ENCODE data around the gene SUZ12.
"Not testable (repeated sequence)": the region's sequence is repeated elsewhere in the genome, so short reads cannot be mapped to it uniquely, and the experiment has no call there.

Gene SUZ12

GRCh38 chr17:31964131-31964530 lies 27.3 kb downstream of the SUZ12 start:
- DNase-seq, result not testable (repeated sequence)

- no peak for DNase-seq
Observed at GRCh38 chr17:31967648-31968047, 30.8 kb downstream of the SUZ12 start.

- not testable (repeated sequence) for DNase-seq
Observed at GRCh38 chr17:31970416-31970815, 33.6 kb downstream of the SUZ12 start.

GRCh38 chr17:31974269-31975071 lies 37.7 kb downstream of the SUZ12 start:
- DNase-seq, result not testable (repeated sequence)

GRCh38 chr17:31975391-31975790 lies 38.6 kb downstream of the SUZ12 start:
- not testable (repeated sequence) for DNase-seq

- DNase-seq, result not testable (repeated sequence)
Observed at GRCh38 chr17:31991821-31992220, 55.0 kb downstream of the SUZ12 start.

GRCh38 chr17:31997005-31997404 lies 60.2 kb downstream of the SUZ12 start:
- no peak for DNase-seq

GRCh38 chr17:32006957-32007462 lies 70.2 kb downstream of the SUZ12 start, which contains the start of gene LRRC37B:
TSS of gene LRRC37B (plus strand) at chr17:32007383. CDS start at chr17:32021393, 14,010 bp downstream.
- peak; percentile 80 for DNase-seq

GRCh38 chr17:32007463-32008298 lies 70.9 kb downstream of the SUZ12 start:
- DNase-seq, result peak; percentile 58

GRCh38 chr17:32009262-32009542 lies 72.4 kb downstream of the SUZ12 start:
- no peak for DNase-seq

- no peak for DNase-seq
Observed at GRCh38 chr17:32010114-32010513, 73.3 kb downstream of the SUZ12 start.

GRCh38 chr17:32015245-32016013 lies 78.6 kb downstream of the SUZ12 start:
- DNase-seq, result peak; percentile 80

GRCh38 chr17:32016231-32016630 lies 79.4 kb downstream of the SUZ12 start:
- DNase-seq, result no peak

- no peak for DNase-seq
Observed at GRCh38 chr17:32019228-32019627, 82.4 kb downstream of the SUZ12 start.

- no peak for DNase-seq
Observed at GRCh38 chr17:32020943-32021614, 84.3 kb downstream of the SUZ12 start.

GRCh38 chr17:32021615-32021955 lies 84.8 kb downstream of the SUZ12 start:
- DNase-seq, result no peak

- DNase-seq, result not testable (repeated sequence)
Observed at GRCh38 chr17:32022554-32022953, 85.7 kb downstream of the SUZ12 start.

- DNase-seq, result not testable (repeated sequence)
Observed at GRCh38 chr17:32027271-32027670, 90.5 kb downstream of the SUZ12 start.

GRCh38 chr17:32033223-32033622 lies 96.4 kb downstream of the SUZ12 start:
- DNase-seq, result no peak

- not testable (repeated sequence) for DNase-seq
Observed at GRCh38 chr17:32033812-32034211, 97.0 kb downstream of the SUZ12 start.

GRCh38 chr17:32040246-32040645 lies 103.4 kb downstream of the SUZ12 start:
- DNase-seq, result not testable (repeated sequence)

- not testable (repeated sequence) for DNase-seq
Observed at GRCh38 chr17:32041306-32041875, 104.6 kb downstream of the SUZ12 start.
